ENCODE measurements around the gene VPS54. TPM values are rescaled to one million over a fixed set of nuclear protein-coding genes. Genes with fewer than 3 reads are reported as not detected.

Gene VPS54
- polyA plus RNA-seq, 1 of the 3 experiments (the other 2 are of a cell fraction), result 5.3 TPM

GRCh38 chr2:63866009-63866709 lies 153.1 kb downstream of the VPS54 start:
- no peaks in the 10 kb centered on the region for H3K9me2 ChIP-seq
- H3K27ac ChIP-seq (ENCODE audit: low read depth in 2 of 2, low read length in 1 of 2), result no peak overlapping the region
- H4K20me1 ChIP-seq (ENCODE audit: insufficient read depth), result no peaks in the 10 kb centered on the region
- no peak overlapping the region for H3K4me2 ChIP-seq
- no peak overlapping the region for H3K4me3 ChIP-seq (ENCODE audit: low read depth in 2 of 2, low read length in 1 of 2)
- DNase-seq, result no peak
- peaks cover 40 to 53% of the 10 kb centered on the region in 2 experiments for H3K36me3 ChIP-seq (replicated peaks in 1 of 2; ENCODE audit: control insufficient read depth in 1 of 2, insufficient read depth in 2 of 2, low read length in 1 of 2)
- H2AFZ ChIP-seq (ENCODE audit: low read depth), result no peak overlapping the region
- TF ChIP-seq SIN3A (IDR thresholded peaks at IDR 0.05; ENCODE audit: borderline replicate concordance, low read depth, low read length) (no peak), ELF1 (IDR thresholded peaks at IDR 0.05) (no peak)
- H3K4me1 ChIP-seq (ENCODE audit: control insufficient read depth in 1 of 2, insufficient read depth in 2 of 2, low read depth in 1 of 2, low read length in 1 of 2), result peaks cover 0 to 2% of the 10 kb centered on the region in 2 experiments; a peak in 3 of 4 replicates
- no peak overlapping the region for H3K9ac ChIP-seq
- no peaks in the 10 kb centered on the region for H3F3A ChIP-seq (replicated peaks; ENCODE audit: insufficient read depth)
- no peaks in the 10 kb centered on the region for H3K9me3 ChIP-seq
- H3K79me2 ChIP-seq (ENCODE audit: insufficient read depth), result peaks cover 20% of the 10 kb centered on the region; the same call in 1 of the 2 replicates
- ChIA-PET CTCF (interaction anchor here (2.5 kb wide), 1 partner anchor 167 kb away, joined by 15 read pairs; no protein-coding TSS in a partner anchor), POLR2A (no interaction called here)
- no peaks in the 10 kb centered on the region for H3K27me3 ChIP-seq (ENCODE audit: insufficient read depth)
- WGBS (ENCODE audit: low lambda C conversion rate), result 90% methylated on average over 2 of the region's 2 CpGs

- WGBS (ENCODE audit: low lambda C conversion rate), result 99% methylated on average over 6 of the region's 6 CpGs
- no peaks in the 10 kb centered on the region for H3K9me3 ChIP-seq
- no peak for DNase-seq
- peaks cover 41 to 54% of the 10 kb centered on the region in 2 experiments for H3K36me3 ChIP-seq (replicated peaks in 1 of 2; ENCODE audit: control insufficient read depth in 1 of 2, insufficient read depth in 2 of 2, low read length in 1 of 2)
- H3K4me1 ChIP-seq (ENCODE audit: control insufficient read depth in 1 of 2, insufficient read depth in 2 of 2, low read depth in 1 of 2, low read length in 1 of 2), result no peaks in the 10 kb centered on the region; a peak in 1 of 4 replicates
- no peaks in the 10 kb centered on the region for H3F3A ChIP-seq (replicated peaks; ENCODE audit: insufficient read depth)
- no peak overlapping the region for H3K27ac ChIP-seq (ENCODE audit: low read depth in 2 of 2, low read length in 1 of 2)
- no peak for TF ChIP-seq REST (IDR thresholded peaks at IDR 0.05; ENCODE audit: low read depth, low read length)
- no peak for TF ChIP-seq YY1 (IDR thresholded peaks at IDR 0.05; ENCODE audit: low read depth)
- TF ChIP-seq SIN3A (IDR thresholded peaks at IDR 0.05; ENCODE audit: borderline replicate concordance, low read depth, low read length), result no peak
- no peak for TF ChIP-seq MAX (IDR thresholded peaks at IDR 0.05; ENCODE audit: low read depth)
- TF ChIP-seq FOSL2 (IDR thresholded peaks at IDR 0.05; ENCODE audit: borderline replicate concordance, low read depth), result no peak
- no peak for TF ChIP-seq TAF1 (IDR thresholded peaks at IDR 0.05; ENCODE audit: borderline replicate concordance, low read depth, low read length)
- TF ChIP-seq USF2 (IDR thresholded peaks at IDR 0.05; ENCODE audit: borderline replicate concordance, low read depth, low read length), result no peak
- no peak for TF ChIP-seq RXRA (IDR thresholded peaks at IDR 0.05; ENCODE audit: borderline replicate concordance, low read depth)
- no peak overlapping the region for H3K9ac ChIP-seq
- H3K79me2 ChIP-seq (ENCODE audit: insufficient read depth), result peaks cover 20% of the 10 kb centered on the region; the same call in 1 of the 2 replicates
- H2AFZ ChIP-seq (ENCODE audit: low read depth), result no peak overlapping the region
- no peaks in the 10 kb centered on the region for H3K27me3 ChIP-seq (ENCODE audit: insufficient read depth)
- no peak overlapping the region for H3K4me2 ChIP-seq
- POLR2A ChIA-PET, result no interaction called here
- CTCF ChIA-PET, result interaction anchor here (1.4 to 6.6 kb wide), 4 partner anchors 9 to 174 kb away, joined by 3 to 71 read pairs (median 10); no protein-coding TSS in a partner anchor
- no peak overlapping the region for H3K4me3 ChIP-seq (ENCODE audit: low read depth in 2 of 2, low read length in 1 of 2)
- H4K20me1 ChIP-seq (ENCODE audit: insufficient read depth), result no peaks in the 10 kb centered on the region
- no peaks in the 10 kb centered on the region for H3K9me2 ChIP-seq
These were observed 153.9 kb downstream of the VPS54 start for GRCh38 chr2:63865159-63865799.
